ENCODE results near the gene DNAJC13. TPM values are rescaled to one million over a fixed set of nuclear protein-coding genes. Genes with fewer than 3 reads are reported as not detected.

DNAJC13 gene
- polyA plus RNA-seq, 1 donor from 2014 or later = 9.9 TPM

- H3K4me3 Mint-ChIP-seq = no peak overlapping the region
- H3K9me3 Mint-ChIP-seq = no peaks in the 10 kb centered on the region
- H3K27me3 Mint-ChIP-seq = no peaks in the 10 kb centered on the region
- H3K4me1 Mint-ChIP-seq = no peaks in the 10 kb centered on the region
- H3K36me3 Mint-ChIP-seq = peaks cover 6% of the 10 kb centered on the region
- H3K27ac Mint-ChIP-seq = no peak overlapping the region
These were observed 68.8 kb downstream of the DNAJC13 start for GRCh38 chr3:132486099-132486498.

GRCh38 chr3:132488151-132488550, 70.8 kb downstream of the DNAJC13 start:
- Mint-ChIP-seq H3K9me3 (no peaks in the 10 kb centered on the region), H3K4me3 (no peak overlapping the region), H3K36me3 (peaks cover 6% of the 10 kb centered on the region), H3K27ac (no peak overlapping the region), H3K4me1 (no peaks in the 10 kb centered on the region), H3K27me3 (no peaks in the 10 kb centered on the region)

- H3K4me3 Mint-ChIP-seq = no peak overlapping the region
- no peaks in the 10 kb centered on the region for H3K9me3 Mint-ChIP-seq
- peaks cover 0 to 1% (median 0%) of the 10 kb centered on the region in 3 donors for H3K4me1 Mint-ChIP-seq
- H3K27me3 Mint-ChIP-seq = no peaks in the 10 kb centered on the region
- H3K36me3 Mint-ChIP-seq = peaks cover 2% of the 10 kb centered on the region
- no peak overlapping the region for H3K27ac Mint-ChIP-seq
These were observed 81.8 kb downstream of the DNAJC13 start for GRCh38 chr3:132499071-132499470.

- H3K36me3 Mint-ChIP-seq = no peaks in the 10 kb centered on the region
- no peaks in the 10 kb centered on the region for H3K9me3 Mint-ChIP-seq
- H3K4me1 Mint-ChIP-seq = no peaks in the 10 kb centered on the region
- no peaks in the 10 kb centered on the region for H3K27me3 Mint-ChIP-seq
- H3K4me3 Mint-ChIP-seq = no peak overlapping the region
- H3K27ac Mint-ChIP-seq = no peak overlapping the region
These were observed 86.3 kb downstream of the DNAJC13 start for GRCh38 chr3:132503559-132503958.

GRCh38 chr3:132504375-132504933, 87.2 kb downstream of the DNAJC13 start:
- Mint-ChIP-seq H3K4me1 (no peaks in the 10 kb centered on the region), H3K9me3 (no peaks in the 10 kb centered on the region), H3K4me3 (no peak overlapping the region), H3K36me3 (no peaks in the 10 kb centered on the region), H3K27ac (no peak overlapping the region), H3K27me3 (no peaks in the 10 kb centered on the region)

GRCh38 chr3:132507657-132508056, 90.4 kb downstream of the DNAJC13 start:
- Mint-ChIP-seq H3K9me3 (no peaks in the 10 kb centered on the region), H3K4me1 (no peaks in the 10 kb centered on the region), H3K27ac (no peak overlapping the region), H3K4me3 (no peak overlapping the region), H3K27me3 (no peaks in the 10 kb centered on the region), H3K36me3 (peaks cover 2% of the 10 kb centered on the region)

GRCh38 chr3:132509096-132509495, 91.8 kb downstream of the DNAJC13 start:
- no peaks in the 10 kb centered on the region for H3K9me3 Mint-ChIP-seq

GRCh38 chr3:132509506-132509905, 92.2 kb downstream of the DNAJC13 start:
- Mint-ChIP-seq H3K9me3 (no peaks in the 10 kb centered on the region), H3K4me1 (no peaks in the 10 kb centered on the region), H3K27ac (no peak overlapping the region), H3K27me3 (no peaks in the 10 kb centered on the region), H3K36me3 (peaks cover 2% of the 10 kb centered on the region), H3K4me3 (no peak overlapping the region)

More at GRCh38 chr3:132509096-132509495, 91.8 kb downstream of the DNAJC13 start:
- H3K36me3 Mint-ChIP-seq = peaks cover 2% of the 10 kb centered on the region
- no peak overlapping the region for H3K27ac Mint-ChIP-seq
- H3K4me1 Mint-ChIP-seq = no peaks in the 10 kb centered on the region
- H3K27me3 Mint-ChIP-seq = no peaks in the 10 kb centered on the region
- no peak overlapping the region for H3K4me3 Mint-ChIP-seq

- H3K9me3 Mint-ChIP-seq = no peaks in the 10 kb centered on the region
- peaks cover 6% of the 10 kb centered on the region for H3K36me3 Mint-ChIP-seq
- H3K4me1 Mint-ChIP-seq = no peaks in the 10 kb centered on the region
- H3K4me3 Mint-ChIP-seq = no peak overlapping the region
- H3K27me3 Mint-ChIP-seq = no peaks in the 10 kb centered on the region
- no peak overlapping the region for H3K27ac Mint-ChIP-seq
These were observed 95.8 kb downstream of the DNAJC13 start for GRCh38 chr3:132513057-132513456.

- Mint-ChIP-seq H3K4me3 (no peak overlapping the region), H3K9me3 (no peaks in the 10 kb centered on the region), H3K27me3 (no peaks in the 10 kb centered on the region), H3K36me3 (peaks cover 4% of the 10 kb centered on the region), H3K4me1 (no peaks in the 10 kb centered on the region), H3K27ac (no peak overlapping the region)
These were observed 100.0 kb downstream of the DNAJC13 start for GRCh38 chr3:132517311-132517710.

- no peaks in the 10 kb centered on the region for H3K9me3 Mint-ChIP-seq
- H3K27me3 Mint-ChIP-seq = no peaks in the 10 kb centered on the region
- no peaks in the 10 kb centered on the region for H3K4me1 Mint-ChIP-seq
- no peak overlapping the region for H3K4me3 Mint-ChIP-seq
- no peak overlapping the region for H3K27ac Mint-ChIP-seq
- peaks cover 6% of the 10 kb centered on the region for H3K36me3 Mint-ChIP-seq
These were observed 102.6 kb downstream of the DNAJC13 start for GRCh38 chr3:132519914-132520313.

- Mint-ChIP-seq H3K27ac (no peak overlapping the region), H3K9me3 (no peaks in the 10 kb centered on the region), H3K4me3 (no peak overlapping the region), H3K27me3 (no peaks in the 10 kb centered on the region), H3K36me3 (peaks cover 11% of the 10 kb centered on the region), H3K4me1 (no peaks in the 10 kb centered on the region)
These were observed 104.6 kb downstream of the DNAJC13 start for GRCh38 chr3:132521901-132522300.

- Mint-ChIP-seq H3K27ac (peak overlapping the region in 1 of 3 donors; percentile 2), H3K9me3 (no peaks in the 10 kb centered on the region), H3K4me1 (no peaks in the 10 kb centered on the region), H3K36me3 (peaks cover 8% of the 10 kb centered on the region), H3K4me3 (no peak overlapping the region), H3K27me3 (no peaks in the 10 kb centered on the region)
These were observed 105.1 kb downstream of the DNAJC13 start for GRCh38 chr3:132522353-132522752.

- no peaks in the 10 kb centered on the region for H3K27me3 Mint-ChIP-seq
- H3K9me3 Mint-ChIP-seq = no peaks in the 10 kb centered on the region
- H3K4me3 Mint-ChIP-seq = no peak overlapping the region
- H3K27ac Mint-ChIP-seq = peak overlapping the region in 1 of 3 donors; percentile 24
- H3K36me3 Mint-ChIP-seq = peaks cover 12% of the 10 kb centered on the region
- no peaks in the 10 kb centered on the region for H3K4me1 Mint-ChIP-seq
These were observed 113.3 kb downstream of the DNAJC13 start for GRCh38 chr3:132530624-132531023.

- no peaks in the 10 kb centered on the region for H3K4me1 Mint-ChIP-seq
- H3K36me3 Mint-ChIP-seq = peaks cover 2% of the 10 kb centered on the region
- H3K27me3 Mint-ChIP-seq = no peaks in the 10 kb centered on the region
- H3K4me3 Mint-ChIP-seq = no peak overlapping the region
- H3K27ac Mint-ChIP-seq = peak overlapping the region in 2 of 3 donors; percentile 25 to 58
- H3K9me3 Mint-ChIP-seq = no peaks in the 10 kb centered on the region
These were observed 118.5 kb downstream of the DNAJC13 start for GRCh38 chr3:132535575-132536441.

Data from IgD-negative memory B cell (primary cell).